GM18873 (cell line): ENCODE data around the gene ARHGEF11.
"Not testable (repeated sequence)": the region's sequence is repeated elsewhere in the genome, so short reads cannot be mapped to it uniquely, and the experiment has no call there.

ENCODE experiments used
- ATAC-seq: cut with Tn5 transposase; IDR thresholded peaks from one replicate; pipeline ENCODE4 v1.9.1; 2021; ENCODE audit warnings: mild to moderate bottlenecking, moderate library complexity, moderate number of reproducible peaks; ENCODE audit not compliant: unreplicated experiment, low FRiP score

ARHGEF11 gene, protein sequence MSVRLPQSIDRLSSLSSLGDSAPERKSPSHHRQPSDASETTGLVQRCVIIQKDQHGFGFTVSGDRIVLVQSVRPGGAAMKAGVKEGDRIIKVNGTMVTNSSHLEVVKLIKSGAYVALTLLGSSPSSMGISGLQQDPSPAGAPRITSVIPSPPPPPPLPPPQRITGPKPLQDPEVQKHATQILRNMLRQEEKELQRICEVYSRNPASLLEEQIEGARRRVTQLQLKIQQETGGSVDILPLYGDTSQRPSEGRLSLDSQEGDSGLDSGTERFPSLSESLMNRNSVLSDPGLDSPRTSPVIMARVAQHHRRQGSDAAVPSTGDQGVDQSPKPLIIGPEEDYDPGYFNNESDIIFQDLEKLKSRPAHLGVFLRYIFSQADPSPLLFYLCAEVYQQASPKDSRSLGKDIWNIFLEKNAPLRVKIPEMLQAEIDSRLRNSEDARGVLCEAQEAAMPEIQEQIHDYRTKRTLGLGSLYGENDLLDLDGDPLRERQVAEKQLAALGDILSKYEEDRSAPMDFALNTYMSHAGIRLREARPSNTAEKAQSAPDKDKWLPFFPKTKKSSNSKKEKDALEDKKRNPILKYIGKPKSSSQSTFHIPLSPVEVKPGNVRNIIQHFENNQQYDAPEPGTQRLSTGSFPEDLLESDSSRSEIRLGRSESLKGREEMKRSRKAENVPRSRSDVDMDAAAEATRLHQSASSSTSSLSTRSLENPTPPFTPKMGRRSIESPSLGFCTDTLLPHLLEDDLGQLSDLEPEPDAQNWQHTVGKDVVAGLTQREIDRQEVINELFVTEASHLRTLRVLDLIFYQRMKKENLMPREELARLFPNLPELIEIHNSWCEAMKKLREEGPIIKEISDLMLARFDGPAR (N-terminal part only)

DNA sequence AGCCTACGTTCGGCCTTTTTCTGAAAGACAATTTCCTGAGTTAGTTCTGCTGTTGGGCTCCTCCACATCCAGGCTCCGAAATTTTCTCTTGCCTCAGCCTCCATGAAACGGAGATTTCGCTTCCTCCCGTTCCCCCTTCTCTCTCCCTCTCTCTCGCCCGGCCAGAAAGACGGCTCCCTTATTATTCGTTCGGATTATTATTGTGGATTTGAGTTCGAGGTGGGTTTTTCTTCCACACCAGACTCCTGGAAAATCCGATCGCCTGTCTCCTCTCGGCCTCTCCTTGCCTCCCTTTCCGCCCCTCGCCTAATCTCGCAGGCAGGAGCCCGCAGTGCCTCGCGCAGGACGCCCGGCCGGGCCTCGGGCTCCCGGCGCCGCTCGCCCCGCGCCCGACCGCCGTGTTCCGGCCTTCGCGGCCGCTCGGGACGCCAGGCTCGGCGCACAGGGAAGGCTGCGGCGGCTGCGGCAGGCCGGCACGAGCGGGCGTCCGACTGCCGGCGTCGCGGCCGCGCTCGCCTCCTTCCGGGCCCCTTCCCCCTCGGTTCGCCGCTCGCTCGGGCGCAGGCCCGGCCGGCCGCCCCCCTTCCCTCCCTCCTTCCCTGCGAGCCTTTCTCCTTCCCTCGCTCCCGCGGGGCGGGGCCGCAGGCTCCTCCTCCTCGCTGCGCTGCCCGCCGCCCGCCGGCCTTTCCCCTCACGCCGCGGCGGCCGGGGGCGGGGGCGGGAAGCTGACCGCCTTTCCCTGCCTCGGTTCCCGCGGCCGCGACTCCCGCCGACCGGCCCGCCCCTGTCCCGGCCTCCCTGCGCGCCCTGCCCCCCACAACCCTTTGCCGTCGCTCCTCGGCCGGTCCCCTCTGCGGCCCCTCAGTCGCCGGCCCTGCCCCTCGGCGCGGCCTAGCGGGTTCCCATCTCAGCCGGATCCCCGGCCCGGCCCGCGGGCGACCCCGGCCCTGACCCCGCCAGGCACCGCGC lies at the start of gene ARHGEF11:
Gene ARHGEF11, minus strand, starts transcription at position 493 of the 969 bp plus-strand sequence. CDS start 1,412 bp downstream, outside the sequence.
- no peak for ATAC-seq

DNA sequence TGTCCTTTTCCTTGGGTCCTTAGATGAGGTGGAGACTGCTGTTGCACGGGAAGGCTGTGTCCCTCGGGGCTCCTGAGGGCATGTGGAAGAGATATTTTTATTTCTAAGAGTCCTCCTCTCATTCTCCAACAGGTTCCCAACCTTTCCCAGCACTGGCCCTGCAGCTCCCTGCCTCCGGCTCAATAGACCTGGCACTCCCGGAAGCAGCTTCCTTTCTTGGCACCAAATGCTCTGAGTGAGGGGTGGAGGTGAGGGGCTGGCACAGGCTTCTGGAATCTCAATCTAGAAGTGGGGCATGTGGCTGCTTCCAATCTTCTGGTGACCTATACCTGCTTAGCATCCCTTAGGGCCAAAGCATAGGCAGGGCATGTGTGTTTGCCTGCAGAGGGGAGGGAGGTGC lies 49.5 kb upstream of the ARHGEF11 start:
- ATAC-seq = no peak

DNA sequence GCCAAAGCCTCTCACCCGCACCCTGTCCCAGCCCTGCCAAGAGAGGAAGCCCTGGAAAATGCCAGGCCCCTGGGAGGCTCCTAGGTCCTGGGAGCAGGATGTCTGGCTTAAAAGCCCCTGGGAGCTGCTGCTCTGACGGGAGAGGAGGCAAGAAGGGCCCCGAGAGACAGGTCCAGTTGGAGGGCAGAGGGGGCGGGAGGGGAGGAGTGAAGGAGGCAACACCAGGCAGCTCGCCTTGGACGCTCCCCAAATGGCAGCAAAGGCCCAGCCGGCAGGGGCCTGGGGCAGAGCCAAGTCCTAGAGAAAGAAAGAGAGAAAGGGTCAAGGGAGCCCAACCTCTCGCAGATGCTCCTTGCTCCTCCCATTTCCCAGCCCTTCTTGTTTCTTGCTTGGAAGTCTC lies 47.3 kb upstream of the ARHGEF11 start:
- no peak for ATAC-seq

DNA sequence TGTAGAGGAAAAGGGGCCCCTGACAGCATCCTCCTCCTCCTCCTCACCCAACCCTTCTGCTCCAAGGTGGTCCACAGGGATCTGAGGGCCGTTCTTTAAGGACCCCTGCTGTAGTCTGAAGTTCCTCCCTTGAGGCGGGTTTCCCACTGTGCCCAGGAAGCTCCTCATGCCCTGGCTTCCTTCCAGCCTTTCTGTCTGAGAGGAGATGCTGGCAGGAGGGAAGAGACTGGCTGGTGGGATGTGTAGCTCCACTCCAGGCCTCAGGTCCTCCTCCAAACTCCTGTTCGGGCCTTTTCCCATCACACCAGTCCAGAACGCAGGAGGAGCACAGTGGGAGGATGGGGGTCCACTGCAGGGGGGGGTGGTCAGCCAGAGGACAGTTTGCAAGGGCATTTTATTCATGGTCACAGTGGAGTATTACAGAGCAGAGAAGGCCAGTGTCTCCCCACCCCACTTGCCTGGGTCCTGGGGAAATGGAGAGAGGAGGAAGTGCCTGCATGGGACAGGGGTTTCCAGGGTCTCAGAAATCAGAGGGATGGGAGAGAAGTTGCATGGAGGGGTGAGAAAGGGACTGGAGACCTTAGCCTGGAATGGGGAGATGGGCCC lies 46.2 kb upstream of the ARHGEF11 start:
- no peak for ATAC-seq

DNA sequence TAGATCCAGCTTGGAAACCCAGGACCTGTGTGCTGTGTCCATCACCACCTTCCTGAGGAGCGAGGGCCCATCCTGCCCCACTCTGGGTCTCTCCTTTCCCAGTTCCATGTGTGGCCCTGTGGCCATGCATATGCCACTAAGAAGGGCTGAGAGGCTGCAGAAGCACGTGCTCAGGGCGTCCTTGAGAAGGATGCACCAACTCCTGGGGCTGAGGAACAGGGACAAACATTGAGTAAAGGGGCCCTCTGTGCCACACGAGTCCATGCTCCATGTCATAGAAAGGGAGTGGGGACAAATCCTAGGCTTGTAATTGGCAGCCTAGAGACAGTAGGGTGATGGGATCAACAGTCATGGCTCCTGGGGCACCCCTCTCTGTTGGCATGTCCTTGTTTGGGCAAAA lies 45.6 kb upstream of the ARHGEF11 start:
- no peak for ATAC-seq

DNA sequence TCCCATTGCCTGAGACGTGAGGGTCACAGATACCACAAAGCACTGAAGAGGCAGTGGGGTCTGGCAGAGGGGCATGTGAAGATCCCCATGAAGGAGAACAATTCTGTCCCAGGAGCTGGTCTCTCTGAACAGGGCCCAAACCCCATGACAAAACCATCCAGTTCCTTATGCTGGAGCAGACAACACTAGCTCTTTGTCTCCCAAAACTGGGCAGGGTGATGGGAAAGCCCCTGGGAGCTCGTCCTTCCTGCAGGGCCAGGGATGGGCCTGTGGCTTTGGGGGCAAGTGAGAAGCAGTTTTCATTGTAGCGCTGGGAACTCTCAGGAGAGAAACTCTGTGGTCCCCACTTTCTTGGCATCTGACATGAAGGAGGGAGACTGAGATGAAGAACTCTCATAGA lies 45.2 kb upstream of the ARHGEF11 start:
- no peak for ATAC-seq

DNA sequence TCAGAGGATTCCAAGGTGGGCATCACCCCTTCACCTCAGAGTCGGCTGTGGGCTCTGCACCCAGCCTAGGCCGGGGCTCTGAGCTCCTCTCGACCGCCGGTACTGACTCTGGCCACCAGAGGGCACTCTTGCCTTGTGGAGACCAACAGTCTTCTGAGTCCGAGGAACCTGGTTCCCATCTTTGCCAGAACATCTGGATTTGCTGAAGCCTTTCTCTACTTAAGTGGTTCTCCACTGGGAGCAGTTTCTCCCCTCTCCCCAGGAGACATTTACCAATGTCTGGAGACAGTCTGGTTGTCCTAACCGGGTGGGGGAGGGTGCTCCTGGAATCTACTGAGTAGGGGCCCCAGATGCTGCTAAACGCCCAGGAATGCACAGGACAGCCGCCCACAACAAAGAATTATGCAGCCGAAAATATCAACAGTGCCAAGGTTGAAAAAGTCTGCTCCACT lies 44.7 kb upstream of the ARHGEF11 start:
- ATAC-seq = no peak

DNA sequence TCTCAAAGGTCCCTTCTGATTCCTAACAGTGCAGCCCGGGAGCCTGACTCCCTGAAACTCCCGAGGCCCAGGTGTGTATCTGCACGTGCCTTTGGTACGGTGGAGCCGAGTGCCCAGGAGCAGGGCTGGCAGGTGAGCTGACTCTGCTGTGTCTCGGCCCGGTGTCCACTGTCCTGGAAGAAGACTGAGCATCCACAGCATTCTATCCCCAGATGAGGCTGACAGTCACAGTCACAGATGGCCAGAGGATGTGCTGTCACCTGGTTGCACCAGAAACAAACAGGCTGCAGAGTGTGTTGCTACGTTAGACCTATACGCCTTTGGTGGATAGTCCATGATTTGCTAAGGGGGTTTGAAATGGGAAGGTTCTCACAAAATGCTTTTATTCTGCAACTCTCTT lies 44.2 kb upstream of the ARHGEF11 start:
- ATAC-seq = no peak

DNA sequence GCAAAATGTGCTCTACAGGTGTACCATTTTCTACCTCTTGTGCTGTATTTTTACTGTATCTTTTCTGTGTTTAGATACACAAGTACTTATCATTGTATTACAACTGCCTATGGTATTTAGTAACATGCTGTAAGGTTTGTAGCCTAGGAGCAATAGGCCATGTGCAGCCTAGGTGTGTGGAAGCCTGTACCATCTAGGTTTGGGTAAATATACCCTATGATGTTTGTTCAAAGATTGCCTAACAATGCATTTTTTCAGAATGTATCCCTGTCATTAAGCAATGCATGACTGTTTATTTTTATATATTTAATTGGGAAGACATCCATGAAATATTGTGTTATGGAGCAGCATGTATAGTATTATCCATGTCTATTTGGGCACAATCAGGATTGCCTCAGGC lies 43.1 kb upstream of the ARHGEF11 start:
- ATAC-seq = no peak

DNA sequence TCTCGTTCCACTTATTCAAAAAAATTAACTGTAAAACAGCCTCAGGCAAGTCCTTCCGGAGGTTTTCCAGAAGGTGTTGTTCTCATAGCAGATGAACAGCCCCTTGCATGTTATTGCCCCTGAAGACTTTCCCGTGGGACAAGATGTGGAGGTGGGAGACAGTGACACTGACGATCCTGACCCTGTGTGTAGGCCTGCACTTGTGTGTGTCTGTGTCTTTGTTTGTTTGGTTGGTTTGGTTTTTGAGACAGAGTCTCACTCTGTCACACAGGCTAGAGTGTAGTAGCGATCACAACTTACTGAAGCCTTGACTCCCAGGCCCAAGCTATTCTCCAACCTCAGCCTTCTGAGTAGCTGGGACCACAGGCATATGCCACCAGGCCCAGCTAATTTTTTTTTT lies 41.5 kb upstream of the ARHGEF11 start:
- no peak for ATAC-seq

DNA sequence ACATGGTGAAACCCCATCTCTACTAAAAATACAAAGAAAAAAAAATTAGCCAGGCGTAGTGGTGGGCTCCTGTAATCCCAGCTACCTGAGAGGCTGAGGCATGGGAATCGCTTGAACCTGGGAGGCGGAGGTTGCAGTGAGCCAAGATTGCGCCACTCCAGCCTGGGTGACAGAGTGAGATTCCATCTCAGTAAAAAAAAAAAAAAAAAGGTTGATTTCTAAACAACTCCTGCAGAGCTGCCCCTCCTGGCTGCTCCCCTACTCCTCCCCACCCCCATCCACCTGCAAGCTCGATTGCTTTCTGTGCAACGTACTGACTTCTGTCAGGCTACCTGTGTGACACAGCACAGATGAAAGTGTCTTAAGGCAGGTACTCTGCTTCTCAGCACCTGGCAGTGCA lies 40.8 kb upstream of the ARHGEF11 start:
- no peak for ATAC-seq

DNA sequence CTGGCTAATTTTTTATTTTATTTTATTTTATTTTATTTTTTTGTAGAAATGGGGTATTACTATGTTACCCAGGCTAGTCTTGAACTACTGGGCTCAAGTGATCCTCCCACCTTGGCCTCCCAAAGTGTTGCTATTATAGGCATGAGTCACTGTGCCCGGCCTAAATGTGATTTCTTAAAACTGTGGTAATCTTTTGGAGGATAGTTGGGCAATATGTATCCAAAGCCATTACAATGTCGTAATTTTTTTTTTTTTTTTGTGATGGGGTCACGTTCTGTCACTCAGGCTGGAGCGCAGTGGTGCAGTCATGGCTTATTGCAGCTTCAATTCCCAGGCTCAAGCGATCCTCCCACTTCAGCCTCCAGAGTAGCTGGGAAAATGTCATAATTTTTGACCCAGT lies 39.9 kb upstream of the ARHGEF11 start:
- no peak for ATAC-seq

DNA sequence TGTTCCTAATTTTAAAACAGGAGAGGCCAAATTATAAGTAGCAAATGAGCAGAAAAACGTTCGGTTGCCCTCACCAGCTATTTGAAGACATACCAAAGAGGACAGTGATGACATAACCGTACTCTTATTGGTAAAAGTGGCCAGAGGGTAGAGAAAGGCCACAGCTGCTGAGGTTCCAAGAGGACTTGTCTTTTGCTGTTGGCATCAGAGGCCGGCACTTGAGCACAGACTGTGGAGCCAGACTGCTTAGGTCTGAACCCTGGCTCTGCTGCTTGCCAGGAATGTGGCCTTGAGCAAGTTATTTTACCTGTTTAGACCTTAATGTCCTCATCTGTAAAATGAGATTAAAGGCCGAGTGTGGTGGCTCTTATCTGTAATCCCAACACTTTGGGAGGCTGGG lies 39.2 kb upstream of the ARHGEF11 start:
- ATAC-seq = no peak

DNA sequence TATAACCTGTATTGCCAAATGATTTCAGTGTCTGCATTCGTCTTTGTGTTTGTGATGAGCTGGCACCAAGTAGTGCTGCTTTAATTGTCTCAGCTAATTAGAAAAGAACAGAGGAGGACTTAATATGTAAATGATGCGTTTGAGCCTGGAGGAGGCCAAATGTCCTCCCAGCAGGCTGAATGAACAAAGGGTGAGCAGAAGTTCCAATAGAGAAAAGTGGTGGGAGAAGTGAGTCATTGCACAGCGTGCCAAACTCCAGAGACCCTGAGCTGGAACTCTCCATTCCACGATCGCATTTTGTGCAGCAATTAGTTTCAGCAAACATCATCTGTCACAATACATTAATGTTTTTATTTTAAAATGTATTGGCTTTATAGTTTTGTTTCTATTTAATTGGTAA lies 36.2 kb upstream of the ARHGEF11 start:
- ATAC-seq = no peak

DNA sequence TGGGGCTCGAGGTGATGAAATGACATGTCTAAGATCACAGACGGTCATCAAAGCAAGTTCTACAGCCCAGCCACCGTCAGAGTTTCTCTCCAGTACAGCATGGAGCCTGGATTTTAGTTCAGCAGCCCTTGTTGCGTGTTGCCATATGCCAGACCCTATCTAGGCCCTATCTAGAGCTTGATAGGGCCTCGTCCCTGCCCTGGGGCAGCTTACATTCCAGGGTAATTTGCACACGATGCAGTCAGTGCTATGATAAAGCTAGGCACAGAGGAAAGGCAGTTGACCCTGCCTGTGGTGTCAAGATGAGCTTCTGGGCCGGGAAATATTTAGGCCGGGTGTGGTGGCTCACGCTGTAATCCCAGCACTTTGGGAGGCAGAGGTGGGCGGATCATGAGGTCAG lies 35.2 kb upstream of the ARHGEF11 start:
- ATAC-seq = no peak

DNA sequence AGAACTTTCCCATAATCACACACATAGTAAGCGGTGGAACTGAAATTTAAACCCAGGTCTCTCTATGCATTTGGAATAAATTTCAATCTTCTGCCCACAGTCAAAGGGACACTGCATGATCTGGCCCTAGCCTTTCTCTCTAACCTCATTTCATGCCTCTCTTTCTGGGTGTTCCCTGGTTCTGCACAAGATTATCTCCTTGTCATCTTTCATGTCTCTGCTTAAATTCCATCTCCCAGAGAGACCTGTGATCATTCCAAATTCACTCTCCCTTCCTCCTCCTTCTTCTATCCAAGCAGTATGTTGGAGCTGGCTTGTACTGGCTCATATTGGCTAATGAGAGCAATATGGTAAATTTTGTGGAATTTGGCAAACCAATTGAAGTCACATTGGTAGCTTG lies 31.9 kb upstream of the ARHGEF11 start:
- no peak for ATAC-seq

DNA sequence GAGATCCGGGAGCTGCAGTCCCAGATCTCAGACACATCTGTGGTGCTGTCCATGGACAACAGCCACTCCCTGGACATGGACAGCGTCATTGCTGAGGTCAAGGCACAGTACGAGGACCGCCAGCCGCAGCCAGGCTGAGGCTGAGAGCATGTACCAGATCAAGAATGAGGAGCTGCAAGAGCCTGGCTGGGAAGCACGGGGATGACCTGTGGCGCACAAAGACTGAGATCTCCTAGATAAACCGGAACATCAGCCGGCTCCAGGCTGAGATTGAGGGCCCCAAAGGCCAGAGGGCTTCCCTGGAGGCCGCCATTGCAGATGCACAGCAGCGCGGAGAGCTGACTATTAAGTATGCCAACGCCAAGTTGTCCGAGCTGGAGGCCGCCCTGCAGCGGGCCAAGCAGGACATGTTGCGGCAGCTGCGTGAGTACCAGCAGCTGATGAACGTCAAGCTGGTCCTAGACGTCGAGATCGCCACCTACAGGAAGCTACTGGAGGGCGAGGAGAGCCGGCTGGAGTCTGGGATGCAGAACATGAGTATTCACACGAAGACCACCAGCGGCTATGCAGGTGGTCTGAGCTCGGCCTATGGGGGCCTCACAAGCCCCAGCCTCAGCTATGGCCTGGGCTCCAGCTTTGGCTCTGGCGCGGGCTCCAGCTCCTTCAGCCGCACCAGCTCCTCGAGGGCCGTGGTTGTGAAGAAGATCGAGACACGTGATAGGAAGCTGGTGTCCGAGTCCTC lies 28.6 kb upstream of the ARHGEF11 start:
- no peak for ATAC-seq

DNA sequence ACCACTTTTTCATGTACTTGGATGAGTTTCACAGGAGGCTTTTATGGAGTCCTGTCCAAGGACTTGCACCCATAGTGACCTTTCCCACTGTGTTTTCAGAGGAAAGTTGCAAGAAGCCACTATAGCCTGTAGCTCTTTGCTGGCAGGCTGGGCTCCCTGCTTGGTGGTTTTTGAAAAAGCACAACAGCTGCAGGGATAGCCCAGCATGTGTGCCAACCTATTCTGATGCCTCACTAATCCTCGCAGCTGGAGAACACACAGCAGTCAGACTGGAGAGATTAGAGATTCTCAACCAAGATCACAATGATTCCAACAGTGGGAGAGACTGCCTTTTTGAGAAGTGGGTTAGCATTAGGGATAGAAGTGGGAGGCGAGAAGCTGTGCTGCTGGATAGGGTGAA lies 24.1 kb upstream of the ARHGEF11 start:
- ATAC-seq = no peak

DNA sequence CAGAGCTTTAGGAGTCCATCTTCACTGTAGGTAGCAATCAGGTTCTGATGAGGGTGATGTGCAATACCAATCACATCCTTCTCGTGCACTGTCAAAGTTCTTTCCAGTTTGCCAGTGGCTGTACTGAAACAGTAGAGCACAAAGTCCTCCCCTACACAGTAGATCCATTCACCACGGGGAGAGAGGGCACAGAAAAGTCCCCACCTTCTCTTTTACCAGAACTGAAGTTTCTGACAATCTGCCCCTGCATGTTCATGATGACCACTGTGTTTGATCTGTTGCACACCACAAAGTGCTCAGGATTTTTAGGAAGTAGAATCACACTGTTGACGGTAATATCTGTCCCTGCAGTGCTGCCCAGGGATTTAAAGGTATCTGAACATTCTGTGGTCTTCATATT lies 13.7 kb upstream of the ARHGEF11 start:
- not testable (repeated sequence) for ATAC-seq
